B cell (primary cell): ENCODE measurements around the gene EBF3. TPM values are rescaled to one million over a fixed set of nuclear protein-coding genes. Genes with fewer than 3 reads are reported as not detected.

Source experiments
- ATAC-seq: fragments of 200-7000 bp; cut with Tn5 transposase; one replicate; pipeline ENCODE4 v1.10.0; 2021; ENCODE audit warnings: low read depth, mild to moderate bottlenecking, moderate number of reproducible peaks, moderate library complexity
- CTCF ChIA-PET: fragments of 350-600 bp; sonication (Branson Sonifier 250); formaldehyde crosslinking; loops from one replicate; lab custom pipeline; 2021; ENCODE audit warnings: antibody characterized with exemption, inconsistent platforms; lab: Charles Lee
- POLR2A ChIA-PET: fragments of 350-600 bp; sonication (Branson Sonifier 250); formaldehyde crosslinking; loops from one replicate; lab custom pipeline; 2021; ENCODE audit warnings: antibody characterized with exemption; lab: Charles Lee
- DNase-seq: peaks from one replicate; pipeline ENCODE4 v3.0.0; 2013
- H2AFZ ChIP-seq: 2 replicates; pipeline ENCODE4 v1.6.1; 2012; ENCODE audit warnings: mild to moderate bottlenecking, low read depth, low read length; ENCODE audit not compliant: insufficient read depth, poor library complexity, severe bottlenecking
- H3K27ac ChIP-seq, 2 donors: 1 replicate in 1 of 2; 2 replicates in 1 of 2; pipeline ENCODE4 v1.5.1; 2012 to 2013; ENCODE audit warnings: low read length in 2 of 2, mild to moderate bottlenecking in 2 of 2, moderate library complexity in 1 of 2
- H3K27me3 ChIP-seq, 4 experiments: fragments of 200-600 bp in 1 of 4; sonication (generic) in 1 of 4; replicated peaks in 1 of 4; 1 replicate in 2 of 4; 2 replicates in 2 of 4; pipeline versions ENCODE4 v1.6.1 to v1.7.0; 2013 to 2016; ENCODE audit warnings: low read length in 3 of 4, mild to moderate bottlenecking in 2 of 4, mixed read lengths in 1 of 4, moderate library complexity in 1 of 4; ENCODE audit not compliant: insufficient read depth in 4 of 4, control insufficient read depth in 3 of 4; ENCODE audit errors: control extremely low read depth in 1 of 4
- H3K36me3 ChIP-seq, 2 experiments: replicated peaks in 1 of 2; 1 replicate in 1 of 2; 2 replicates in 1 of 2; pipeline versions ENCODE4 v1.6.1 to v1.7.1; 2013; ENCODE audit warnings: low read length in 1 of 2; ENCODE audit not compliant: insufficient read depth in 2 of 2, control insufficient read depth in 1 of 2; ENCODE audit errors: control extremely low read depth in 1 of 2, extremely low read depth in 1 of 2
- H3K4me1 ChIP-seq, 2 donors: fragments of 200-600 bp in 1 of 2; sonication (generic) in 1 of 2; 1 replicate in 1 of 2; 2 replicates in 1 of 2; pipeline versions ENCODE4 v1.5.1 to v1.6.1; 2013 to 2017; ENCODE audit warnings: low read length in 2 of 2; ENCODE audit not compliant: control insufficient read depth in 2 of 2, insufficient read depth in 2 of 2
- H3K4me2 ChIP-seq: replicated peaks from 2 replicates; pipeline ENCODE3; 2012; ENCODE audit warnings: mild to moderate bottlenecking, low read depth, low read length; ENCODE audit not compliant: poor library complexity, severe bottlenecking
- H3K4me3 ChIP-seq, 5 experiments: fragments of 200-600 bp in 1 of 5; sonication (generic) in 1 of 5; 1 replicate in 3 of 5; 2 replicates in 2 of 5; pipeline versions ENCODE4 v1.5.1 to v1.7.0; 2011 to 2016; ENCODE audit warnings: low read length in 4 of 5, mild to moderate bottlenecking in 4 of 5, low read depth in 2 of 5, control low read depth in 1 of 5, moderate library complexity in 1 of 5; ENCODE audit not compliant: insufficient read depth in 1 of 5; ENCODE audit errors: control extremely low read depth in 1 of 5, extremely low read depth in 1 of 5
- H3K79me2 ChIP-seq: fragments of 200-600 bp; sonication (generic); one replicate; pipeline ENCODE4 v1.6.0; 2016; ENCODE audit warnings: low read length; ENCODE audit not compliant: control insufficient read depth, insufficient read depth
- H3K9ac ChIP-seq: fragments of 200-600 bp; sonication (generic); 2 replicates; pipeline ENCODE4 v1.6.1; 2017; ENCODE audit warnings: mild to moderate bottlenecking, low read length, moderate library complexity
- H3K9me3 ChIP-seq, 3 donors: one replicate each; pipeline versions ENCODE4 v1.6.1 to v1.7.1; 2013; ENCODE audit warnings: low read length in 2 of 3; ENCODE audit not compliant: control insufficient read depth in 2 of 3, insufficient read depth in 1 of 3; ENCODE audit errors: control extremely low read depth in 1 of 3
- H4K20me1 ChIP-seq: 2 replicates; pipeline ENCODE4 v1.6.0; 2012; ENCODE audit warnings: mild to moderate bottlenecking, low read length; ENCODE audit not compliant: insufficient read depth, control insufficient read depth, poor library complexity, severe bottlenecking
- H3K27ac Mint-ChIP-seq: one replicate; pipeline ENCODE4 v1.8.0; 2021; ENCODE audit warnings: mixed read lengths
- H3K27me3 Mint-ChIP-seq: one replicate; pipeline ENCODE4 v1.8.0; 2021; ENCODE audit warnings: mixed read lengths
- H3K4me1 Mint-ChIP-seq: one replicate; pipeline ENCODE4 v1.8.0; 2021; ENCODE audit warnings: mixed read lengths
- H3K4me3 Mint-ChIP-seq: one replicate; pipeline ENCODE4 v1.8.0; 2021; ENCODE audit warnings: mixed read lengths
- H3K9me3 Mint-ChIP-seq: one replicate; pipeline ENCODE4 v1.8.0; 2022; ENCODE audit warnings: mixed read lengths; ENCODE audit not compliant: insufficient read depth
- EZH2 ChIP-seq: IDR thresholded peaks from 2 replicates; pipeline ENCODE4 v1.6.1; 2012; ENCODE audit warnings: borderline replicate concordance, low read depth, mild to moderate bottlenecking, moderate library complexity, low read length; ENCODE audit not compliant: insufficient read depth, poor library complexity, severe bottlenecking
- WGBS: methylation state at CpG from one replicate; pipeline ENCODE4 v1.1.5; 2013; ENCODE audit warnings: missing lambda C conversion rate; ENCODE audit not compliant: insufficient coverage; 5-methylcytosine and 5-hydroxymethylcytosine counted together
- intact Hi-C: fragments of 100-400 bp; cut with micrococcal nuclease; formaldehyde crosslinking; loops from one replicate; pipeline ENCODE4 v1.10.0; 2022
- polyA plus RNA-seq: library from polyadenylated mRNA; depleted of rRNA; stranded (reverse); fragments of >200 nt; gene quantifications from 2 replicates; pipeline ENCODE4 v1.2.3, GENCODE V29; 2012
- total RNA-seq, 2 donors: library from RNA; stranded (reverse); fragments of 120-200 nt in 1 of 2; gene quantifications; 1 replicate in 1 of 2; 2 replicates in 1 of 2; pipeline versions ENCODE4 v1.2.3 to v1.2.4, GENCODE V29; 2013 to 2022
- TF ChIP-seq, protein P1 (sequence below): fragments of 200-600 bp; IDR thresholded peaks from one replicate; pipeline ENCODE4 v1.8.0; 2022; ENCODE audit warnings: antibody characterized with exemption, mild to moderate bottlenecking

EBF3 gene
- total and polyA plus RNA-seq, 2 donors (not counting 1 experiment from before 2014, with no cell fraction given): not detected

DNA sequence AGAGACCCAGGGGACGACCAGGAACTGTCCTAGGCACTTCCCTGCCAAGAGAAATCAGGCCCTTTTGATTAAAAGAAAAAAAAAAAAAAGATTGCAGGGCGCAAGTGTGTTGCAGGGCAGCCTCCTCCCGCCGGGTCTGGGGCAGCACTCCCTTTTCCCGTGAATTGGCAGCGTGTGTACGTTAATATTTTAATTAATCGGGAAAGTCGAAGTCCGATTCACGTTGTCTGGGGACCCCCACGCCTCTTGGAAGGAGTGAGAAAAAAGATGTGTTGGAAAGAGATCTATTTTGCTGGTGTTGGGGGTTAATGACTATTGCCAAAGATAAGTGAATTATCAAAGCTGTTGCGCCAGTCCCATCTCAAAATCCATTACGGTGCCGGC lies 1.3 kb upstream of the EBF3 start:
- WGBS: 6% methylated on average over 11 of the region's 15 CpGs
- Histone ChIP-seq H3K27me3 (peaks cover 0 to 89% (median 77%) of the 10 kb centered on the region in 4 experiments), H3K4me1 (peaks cover 20 to 51% of the 10 kb centered on the region in 2 donors), H2AFZ (no peak overlapping the region), H3K79me2 (no peaks in the 10 kb centered on the region), H3K4me3 (no peak overlapping the region), H4K20me1 (no peaks in the 10 kb centered on the region), H3K4me2 (no peak overlapping the region), H3K27ac (no peak overlapping the region), H3K36me3 (no peaks in the 10 kb centered on the region), H3K9ac (no peak overlapping the region), H3K9me3 (peaks cover 2 to 78% (median 11%) of the 10 kb centered on the region in 3 donors)
- H3K4me3 Mint-ChIP-seq: peak overlapping the region; percentile 13
- TF ChIP-seq, protein P1, sequence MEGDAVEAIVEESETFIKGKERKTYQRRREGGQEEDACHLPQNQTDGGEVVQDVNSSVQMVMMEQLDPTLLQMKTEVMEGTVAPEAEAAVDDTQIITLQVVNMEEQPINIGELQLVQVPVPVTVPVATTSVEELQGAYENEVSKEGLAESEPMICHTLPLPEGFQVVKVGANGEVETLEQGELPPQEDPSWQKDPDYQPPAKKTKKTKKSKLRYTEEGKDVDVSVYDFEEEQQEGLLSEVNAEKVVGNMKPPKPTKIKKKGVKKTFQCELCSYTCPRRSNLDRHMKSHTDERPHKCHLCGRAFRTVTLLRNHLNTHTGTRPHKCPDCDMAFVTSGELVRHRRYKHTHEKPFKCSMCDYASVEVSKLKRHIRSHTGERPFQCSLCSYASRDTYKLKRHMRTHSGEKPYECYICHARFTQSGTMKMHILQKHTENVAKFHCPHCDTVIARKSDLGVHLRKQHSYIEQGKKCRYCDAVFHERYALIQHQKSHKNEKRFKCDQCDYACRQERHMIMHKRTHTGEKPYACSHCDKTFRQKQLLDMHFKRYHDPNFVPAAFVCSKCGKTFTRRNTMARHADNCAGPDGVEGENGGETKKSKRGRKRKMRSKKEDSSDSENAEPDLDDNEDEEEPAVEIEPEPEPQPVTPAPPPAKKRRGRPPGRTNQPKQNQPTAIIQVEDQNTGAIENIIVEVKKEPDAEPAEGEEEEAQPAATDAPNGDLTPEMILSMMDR: no peak
- TF ChIP-seq EZH2: peak; percentile 54
- ATAC-seq (no peak), DNase-seq (peak; percentile 24)
- peaks cover 18% of the 10 kb centered on the region for H3K4me1 Mint-ChIP-seq
- no peaks in the 10 kb centered on the region for H3K9me3 Mint-ChIP-seq
- ChIA-PET CTCF (interaction anchor here (0.7 kb wide), 1 partner anchor 829 kb away, joined by 3 read pairs; no protein-coding TSS in a partner anchor), POLR2A (no interaction called here)
- intact Hi-C loops: no loop called here
- H3K27me3 Mint-ChIP-seq: peaks cover 47% of the 10 kb centered on the region
- no peak overlapping the region for H3K27ac Mint-ChIP-seq

DNA sequence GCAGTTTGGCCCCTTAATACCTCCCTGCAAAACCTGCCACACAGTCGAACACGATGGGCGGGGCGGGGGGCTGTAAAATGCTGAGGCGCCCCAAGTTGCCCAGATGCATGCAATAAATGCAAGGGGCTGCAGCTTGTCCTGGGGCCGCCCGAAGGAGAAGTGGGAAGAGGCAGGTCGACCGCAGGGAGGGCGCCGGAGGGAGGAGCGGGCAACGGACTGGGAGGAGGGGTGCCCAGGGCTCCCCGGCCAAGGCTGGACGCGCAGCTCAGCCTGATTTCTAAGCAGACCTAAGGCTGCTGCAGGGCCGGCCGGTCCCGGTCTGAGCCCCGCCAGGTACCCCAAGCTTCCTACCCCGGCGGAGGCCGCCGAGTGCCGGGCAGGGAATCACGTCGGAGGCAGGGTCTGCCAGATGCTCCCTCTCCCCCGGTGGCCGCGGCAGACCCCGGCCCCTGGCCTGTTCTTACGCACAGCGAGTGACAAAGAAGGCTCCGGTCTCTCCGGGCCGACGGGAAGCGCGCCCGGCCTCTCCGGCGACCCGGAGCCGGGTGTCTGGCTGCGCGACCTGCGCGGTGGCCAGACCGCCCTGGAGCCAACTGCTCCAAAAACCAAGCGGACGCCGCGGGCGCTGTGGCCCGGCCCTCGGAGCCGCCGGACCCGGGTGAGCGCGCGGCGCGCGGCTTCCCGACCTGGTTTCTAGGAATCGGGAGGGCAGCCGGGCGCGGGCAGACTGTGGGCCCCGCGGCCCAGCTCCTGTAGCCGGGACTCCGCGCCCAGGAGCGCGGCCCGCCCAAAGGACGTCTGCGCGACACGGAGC lies 744 bp upstream of the EBF3 start:
- Mint-ChIP-seq H3K27me3 (peaks cover 45% of the 10 kb centered on the region), H3K4me1 (peaks cover 14% of the 10 kb centered on the region), H3K4me3 (peak overlapping the region; percentile 74), H3K9me3 (no peaks in the 10 kb centered on the region), H3K27ac (peak overlapping the region; percentile 37)
- no peak overlapping the region for H3K9ac ChIP-seq
- TF ChIP-seq, protein P1: no peak
- no peak for TF ChIP-seq EZH2
- CTCF ChIA-PET: interaction anchor here (0.7 kb wide), 1 partner anchor 829 kb away, joined by 3 read pairs; no protein-coding TSS in a partner anchor
- peak overlapping the region; percentile 80 for H3K4me2 ChIP-seq
- H3K9me3 ChIP-seq: peaks cover 1 to 79% (median 5%) of the 10 kb centered on the region in 3 donors
- H3K36me3 ChIP-seq: no peaks in the 10 kb centered on the region
- intact Hi-C loops: no loop called here
- no peak overlapping the region for H2AFZ ChIP-seq
- DNase-seq: peak; percentile 38
- ATAC-seq: no peak
- no peak overlapping the region for H3K27ac ChIP-seq
- no peak overlapping the region for H3K4me3 ChIP-seq
- WGBS: 11% methylated on average over 81 of the region's 82 CpGs
- H3K79me2 ChIP-seq: no peaks in the 10 kb centered on the region
- peaks cover 20 to 51% of the 10 kb centered on the region in 2 donors for H3K4me1 ChIP-seq
- POLR2A ChIA-PET: no interaction called here
- H3K27me3 ChIP-seq: peaks cover 0 to 89% (median 75%) of the 10 kb centered on the region in 4 experiments
- H4K20me1 ChIP-seq: no peaks in the 10 kb centered on the region
